ENCODE measurements around the gene TNF.

The TNF gene

GRCh38 chr6:31619805-31620585, 44.6 kb downstream of the TNF start (continued):
- TF ChIP-seq ZBTB11 (tag by site-specific recombination; conservative IDR thresholded peaks at IDR 0.05; ENCODE audit: low read depth) = no peak
- TF ChIP-seq ZNF350 (tag by site-specific recombination; IDR thresholded peaks at IDR 0.05) = no peak
- 0 out of 2 replicates have a peak, but pooled peaks have one; percentile 41 for TF ChIP-seq HOXD13 (CRISPR knock-in tag; IDR thresholded peaks at IDR 0.05; ENCODE audit: borderline replicate concordance)
- TF ChIP-seq SALL2 (tag by site-specific recombination; IDR thresholded peaks at IDR 0.05; ENCODE audit: borderline replicate concordance) = no peak
- TF ChIP-seq ZSCAN16 (tag by site-specific recombination; IDR thresholded peaks at IDR 0.05) = no peak
- TF ChIP-seq ZNF792 (tag by site-specific recombination; IDR thresholded peaks at IDR 0.05) = no peak
- TF ChIP-seq ZNF26 (tag by site-specific recombination; IDR thresholded peaks at IDR 0.05) = no peak
- TF ChIP-seq ZNF513 (tag by site-specific recombination; IDR thresholded peaks at IDR 0.05) = no peak
- TF ChIP-seq ZFHX2 (tag by site-specific recombination; conservative IDR thresholded peaks at IDR 0.05) = peak; percentile 86
- no peak for TF ChIP-seq MZF1 (tag by site-specific recombination; IDR thresholded peaks at IDR 0.05; ENCODE audit: borderline replicate concordance)
- TF ChIP-seq ZNF138 (tag by site-specific recombination; IDR thresholded peaks at IDR 0.05; ENCODE audit: borderline replicate concordance) = no peak
- TF ChIP-seq ZNF449 (tag by site-specific recombination; IDR thresholded peaks at IDR 0.05) = no peak; the same call in 1 of the 2 replicates
- peak; percentile 91 for TF ChIP-seq ZNF24 (tag by site-specific recombination; IDR thresholded peaks at IDR 0.05)
- no peak for TF ChIP-seq ZNF174 (tag by site-specific recombination; IDR thresholded peaks at IDR 0.05)
- peak; percentile 99 for TF ChIP-seq ZNF629 (tag by site-specific recombination; IDR thresholded peaks at IDR 0.05)
- no peak for TF ChIP-seq ZNF311 (tag by site-specific recombination; IDR thresholded peaks at IDR 0.05; ENCODE audit: borderline replicate concordance)
- TF ChIP-seq ZSCAN18 (tag by site-specific recombination; IDR thresholded peaks at IDR 0.05) = no peak
- no peak for TF ChIP-seq ZNF404 (tag by site-specific recombination; IDR thresholded peaks at IDR 0.05)
- peak; percentile 26; the same call in 1 of the 2 replicates for TF ChIP-seq ZBTB48 (tag by site-specific recombination; IDR thresholded peaks at IDR 0.05)
- peak; percentile 83; the same call in 1 of the 2 replicates for TF ChIP-seq ZNF391 (tag by site-specific recombination; IDR thresholded peaks at IDR 0.05; ENCODE audit: borderline replicate concordance, low read depth)
- TF ChIP-seq ZEB2 (tag by site-specific recombination; IDR thresholded peaks at IDR 0.05) = peak; percentile 83
- no peak for TF ChIP-seq SCRT1 (tag by site-specific recombination; IDR thresholded peaks at IDR 0.05; ENCODE audit: borderline replicate concordance)
- TF ChIP-seq GLI4 (tag by site-specific recombination; IDR thresholded peaks at IDR 0.05) = no peak
- TF ChIP-seq ZNF76 (tag by site-specific recombination; IDR thresholded peaks at IDR 0.05; ENCODE audit: borderline replicate concordance, low read depth) = peak; percentile 65
- peak; percentile 99 for TF ChIP-seq ATF2 (tag by site-specific recombination; IDR thresholded peaks at IDR 0.05; ENCODE audit: low read depth)
- TF ChIP-seq ZNF544 (tag by site-specific recombination; IDR thresholded peaks at IDR 0.05) = no peak
- TF ChIP-seq ZNF571 (tag by site-specific recombination; IDR thresholded peaks at IDR 0.05) = no peak
